ENCODE measurements around the gene PTGIS. TPM values are rescaled to one million over a fixed set of nuclear protein-coding genes. Genes with fewer than 3 reads are reported as not detected.

Gene PTGIS
- total RNA-seq, 1 donor from 2014 or later: 22.7 TPM

GRCh38 chr20:49508435-49509199, 59.3 kb downstream of the PTGIS start:
- intact Hi-C loops (cut with micrococcal nuclease): no loop called here

- intact Hi-C loops (cut with micrococcal nuclease): no loop called here
Measured at GRCh38 chr20:49507741-49508434, 60.0 kb downstream of the PTGIS start.

- intact Hi-C loops (cut with micrococcal nuclease): no loop called here
Measured at GRCh38 chr20:49505518-49505917, 62.4 kb downstream of the PTGIS start.

GRCh38 chr20:49503176-49503575, 64.8 kb downstream of the PTGIS start:
- intact Hi-C loops (cut with micrococcal nuclease): no loop called here

- intact Hi-C loops (cut with micrococcal nuclease): no loop called here
Measured at GRCh38 chr20:49501917-49502316, 66.0 kb downstream of the PTGIS start.

GRCh38 chr20:49497398-49497669, 70.6 kb downstream of the PTGIS start:
- intact Hi-C loops (cut with micrococcal nuclease): no loop called here

GRCh38 chr20:49496553-49497397, 71.2 kb downstream of the PTGIS start:
- intact Hi-C loops (cut with micrococcal nuclease): no loop called here

- intact Hi-C loops (cut with micrococcal nuclease): no loop called here
Measured at GRCh38 chr20:49496043-49496442, 71.9 kb downstream of the PTGIS start.

GRCh38 chr20:49490689-49491088, 77.2 kb downstream of the PTGIS start:
- intact Hi-C loops (cut with micrococcal nuclease): no loop called here

GRCh38 chr20:49489688-49490087, 78.2 kb downstream of the PTGIS start:
- intact Hi-C loops (cut with micrococcal nuclease): loop anchor here (10.0 kb wide), 1 partner anchor 105 kb away; no protein-coding TSS in a partner anchor

- intact Hi-C loops (cut with micrococcal nuclease): loop anchor here (10.0 kb wide), 1 partner anchor 101 kb away; no protein-coding TSS in a partner anchor
Measured at GRCh38 chr20:49486064-49486463, 81.9 kb downstream of the PTGIS start.

- intact Hi-C loops (cut with micrococcal nuclease): loop anchor here (2.0 to 10.0 kb wide), 2 partner anchors 49 to 101 kb away; no protein-coding TSS in a partner anchor
Measured at GRCh38 chr20:49485563-49485962, 82.4 kb downstream of the PTGIS start.

GRCh38 chr20:49484180-49485140, 83.5 kb downstream of the PTGIS start:
- intact Hi-C loops (cut with micrococcal nuclease): loop anchor here (1.0 to 10.0 kb wide), 3 partner anchors 50 to 150 kb away; no protein-coding TSS in a partner anchor

- intact Hi-C loops (cut with micrococcal nuclease): loop anchor here (1.0 to 10.0 kb wide), 3 partner anchors 51 to 149 kb away; no protein-coding TSS in a partner anchor
Measured at GRCh38 chr20:49483696-49484123, 84.2 kb downstream of the PTGIS start.

- intact Hi-C loops (cut with micrococcal nuclease): loop anchor here (10.0 kb wide), 1 partner anchor 98 kb away; no protein-coding TSS in a partner anchor
Measured at GRCh38 chr20:49483018-49483695, 84.8 kb downstream of the PTGIS start.

- intact Hi-C loops (cut with micrococcal nuclease): loop anchor here (10.0 kb wide), 1 partner anchor 98 kb away; no protein-coding TSS in a partner anchor
Measured at GRCh38 chr20:49482621-49483017, 85.3 kb downstream of the PTGIS start, which contains the start of gene KCNB1. TSS of gene KCNB1 (minus strand) at chr20:49482668. CDS start at chr20:49482480, 188 bp downstream.

- intact Hi-C loops (cut with micrococcal nuclease): loop anchor here (10.0 kb wide), 1 partner anchor 97 kb away; no protein-coding TSS in a partner anchor
Measured at GRCh38 chr20:49482173-49482572, 85.8 kb downstream of the PTGIS start.

- intact Hi-C loops (cut with micrococcal nuclease): loop anchor here (10.0 kb wide), 1 partner anchor 96 kb away; no protein-coding TSS in a partner anchor
Measured at GRCh38 chr20:49481116-49481515, 86.8 kb downstream of the PTGIS start.

- intact Hi-C loops (cut with micrococcal nuclease): loop anchor here (10.0 kb wide), 1 partner anchor 95 kb away; no protein-coding TSS in a partner anchor
Measured at GRCh38 chr20:49480236-49480635, 87.7 kb downstream of the PTGIS start.

Measured in T-helper 2 cell treated with Interferon-gamma antibody and Interleukin-4, amounts not matched to agents 100 ng/mL and 5 ng/mL, for 36 hours (primary cell).